ENCODE measurements around the gene PHEX.
A peak's percentile ranks its signal among the peaks of the same experiment; 100 is the strongest.

Gene PHEX

GRCh38 chrX:22069586-22069985, 37.5 kb downstream of the PHEX start:
- Histone ChIP-seq H3K27me3 (ENCODE audit: control insufficient read depth, insufficient read depth, low read length) (no peaks in the 10 kb centered on the region), H3K36me3 (ENCODE audit: control insufficient read depth, insufficient read depth, low read length) (no peaks in the 10 kb centered on the region), H3K9ac (ENCODE audit: low read depth, low read length) (no peak overlapping the region), H3K9me3 (ENCODE audit: control insufficient read depth, insufficient read depth, low read length) (no peaks in the 10 kb centered on the region), H3K4me1 (ENCODE audit: control insufficient read depth, insufficient read depth, low read length) (peaks cover 8% of the 10 kb centered on the region), H3K27ac (ENCODE audit: low read depth, low read length) (no peak overlapping the region), H3K4me3 (ENCODE audit: low read depth, low read length) (no peak overlapping the region)

- Histone ChIP-seq H3K9me3 (ENCODE audit: control insufficient read depth, insufficient read depth, low read length) (no peaks in the 10 kb centered on the region), H3K36me3 (ENCODE audit: control insufficient read depth, insufficient read depth, low read length) (no peaks in the 10 kb centered on the region)
Observed at GRCh38 chrX:22073928-22074327, 41.8 kb downstream of the PHEX start.

GRCh38 chrX:22078117-22078516, 46.0 kb downstream of the PHEX start:
- no peaks in the 10 kb centered on the region for H3K27me3 ChIP-seq (ENCODE audit: control insufficient read depth, insufficient read depth, low read length)

More at GRCh38 chrX:22073928-22074327, 41.8 kb downstream of the PHEX start:
- H3K4me1 ChIP-seq (ENCODE audit: control insufficient read depth, insufficient read depth, low read length), result peaks cover 20% of the 10 kb centered on the region
- no peak overlapping the region for H3K4me3 ChIP-seq (ENCODE audit: low read depth, low read length)
- peak overlapping the region; percentile 61 for H3K27ac ChIP-seq (ENCODE audit: low read depth, low read length)
- peak overlapping the region; percentile 35; the same call in 1 of the 2 replicates for H3K9ac ChIP-seq (ENCODE audit: low read depth, low read length)
- no peaks in the 10 kb centered on the region for H3K27me3 ChIP-seq (ENCODE audit: control insufficient read depth, insufficient read depth, low read length)

GRCh38 chrX:22081475-22082092, 49.5 kb downstream of the PHEX start:
- Histone ChIP-seq H3K27ac (ENCODE audit: low read depth, low read length) (no peak overlapping the region), H3K4me3 (ENCODE audit: low read depth, low read length) (no peak overlapping the region), H3K9me3 (ENCODE audit: control insufficient read depth, insufficient read depth, low read length) (no peaks in the 10 kb centered on the region), H3K27me3 (ENCODE audit: control insufficient read depth, insufficient read depth, low read length) (no peaks in the 10 kb centered on the region), H3K9ac (ENCODE audit: low read depth, low read length) (no peak overlapping the region), H3K4me1 (ENCODE audit: control insufficient read depth, insufficient read depth, low read length) (peaks cover 15% of the 10 kb centered on the region), H3K36me3 (ENCODE audit: control insufficient read depth, insufficient read depth, low read length) (no peaks in the 10 kb centered on the region)

More at GRCh38 chrX:22078117-22078516, 46.0 kb downstream of the PHEX start:
- Histone ChIP-seq H3K4me1 (ENCODE audit: control insufficient read depth, insufficient read depth, low read length) (peaks cover 24% of the 10 kb centered on the region), H3K4me3 (ENCODE audit: low read depth, low read length) (no peak overlapping the region), H3K27ac (ENCODE audit: low read depth, low read length) (no peak overlapping the region), H3K9ac (ENCODE audit: low read depth, low read length) (no peak overlapping the region), H3K9me3 (ENCODE audit: control insufficient read depth, insufficient read depth, low read length) (no peaks in the 10 kb centered on the region), H3K36me3 (ENCODE audit: control insufficient read depth, insufficient read depth, low read length) (no peaks in the 10 kb centered on the region)

GRCh38 chrX:22086003-22086402, 53.9 kb downstream of the PHEX start:
- peaks cover 4% of the 10 kb centered on the region; the same call in 1 of the 2 replicates for H3K4me1 ChIP-seq (ENCODE audit: control insufficient read depth, insufficient read depth, low read length)
- no peak overlapping the region for H3K4me3 ChIP-seq (ENCODE audit: low read depth, low read length)
- H3K9ac ChIP-seq (ENCODE audit: low read depth, low read length), result no peak overlapping the region
- no peaks in the 10 kb centered on the region for H3K27me3 ChIP-seq (ENCODE audit: control insufficient read depth, insufficient read depth, low read length)
- H3K27ac ChIP-seq (ENCODE audit: low read depth, low read length), result no peak overlapping the region
- H3K36me3 ChIP-seq (ENCODE audit: control insufficient read depth, insufficient read depth, low read length), result no peaks in the 10 kb centered on the region
- no peaks in the 10 kb centered on the region for H3K9me3 ChIP-seq (ENCODE audit: control insufficient read depth, insufficient read depth, low read length)

GRCh38 chrX:22087011-22087557, 55.0 kb downstream of the PHEX start:
- Histone ChIP-seq H3K36me3 (ENCODE audit: control insufficient read depth, insufficient read depth, low read length) (no peaks in the 10 kb centered on the region), H3K27ac (ENCODE audit: low read depth, low read length) (no peak overlapping the region), H3K4me1 (ENCODE audit: control insufficient read depth, insufficient read depth, low read length) (no peaks in the 10 kb centered on the region; the same call in 1 of the 2 replicates), H3K9me3 (ENCODE audit: control insufficient read depth, insufficient read depth, low read length) (no peaks in the 10 kb centered on the region), H3K4me3 (ENCODE audit: low read depth, low read length) (no peak overlapping the region), H3K27me3 (ENCODE audit: control insufficient read depth, insufficient read depth, low read length) (no peaks in the 10 kb centered on the region), H3K9ac (ENCODE audit: low read depth, low read length) (no peak overlapping the region)

GRCh38 chrX:22088326-22088725, 56.2 kb downstream of the PHEX start:
- Histone ChIP-seq H3K9ac (ENCODE audit: low read depth, low read length) (no peak overlapping the region), H3K36me3 (ENCODE audit: control insufficient read depth, insufficient read depth, low read length) (no peaks in the 10 kb centered on the region), H3K27me3 (ENCODE audit: control insufficient read depth, insufficient read depth, low read length) (no peaks in the 10 kb centered on the region), H3K4me3 (ENCODE audit: low read depth, low read length) (no peak overlapping the region), H3K9me3 (ENCODE audit: control insufficient read depth, insufficient read depth, low read length) (no peaks in the 10 kb centered on the region), H3K27ac (ENCODE audit: low read depth, low read length) (no peak overlapping the region), H3K4me1 (ENCODE audit: control insufficient read depth, insufficient read depth, low read length) (no peaks in the 10 kb centered on the region; the same call in 1 of the 2 replicates)

- H3K27me3 ChIP-seq (ENCODE audit: control insufficient read depth, insufficient read depth, low read length), result no peaks in the 10 kb centered on the region
- no peak overlapping the region for H3K4me3 ChIP-seq (ENCODE audit: low read depth, low read length)
- H3K36me3 ChIP-seq (ENCODE audit: control insufficient read depth, insufficient read depth, low read length), result no peaks in the 10 kb centered on the region
- H3K4me1 ChIP-seq (ENCODE audit: control insufficient read depth, insufficient read depth, low read length), result peaks cover 5% of the 10 kb centered on the region; the same call in 1 of the 2 replicates
- H3K9ac ChIP-seq (ENCODE audit: low read depth, low read length), result no peak overlapping the region
- no peak overlapping the region for H3K27ac ChIP-seq (ENCODE audit: low read depth, low read length)
- no peaks in the 10 kb centered on the region for H3K9me3 ChIP-seq (ENCODE audit: control insufficient read depth, insufficient read depth, low read length)
Observed at GRCh38 chrX:22090181-22090580, 58.1 kb downstream of the PHEX start.

- Histone ChIP-seq H3K36me3 (ENCODE audit: control insufficient read depth, insufficient read depth, low read length) (no peaks in the 10 kb centered on the region), H3K27ac (ENCODE audit: low read depth, low read length) (no peak overlapping the region), H3K9me3 (ENCODE audit: control insufficient read depth, insufficient read depth, low read length) (no peaks in the 10 kb centered on the region), H3K9ac (ENCODE audit: low read depth, low read length) (no peak overlapping the region), H3K4me3 (ENCODE audit: low read depth, low read length) (no peak overlapping the region), H3K4me1 (ENCODE audit: control insufficient read depth, insufficient read depth, low read length) (peaks cover 8% of the 10 kb centered on the region; the same call in 1 of the 2 replicates), H3K27me3 (ENCODE audit: control insufficient read depth, insufficient read depth, low read length) (no peaks in the 10 kb centered on the region)
Observed at GRCh38 chrX:22093550-22093949, 61.4 kb downstream of the PHEX start.

GRCh38 chrX:22095286-22095685, 63.2 kb downstream of the PHEX start:
- no peak overlapping the region for H3K4me3 ChIP-seq (ENCODE audit: low read depth, low read length)
- H3K27me3 ChIP-seq (ENCODE audit: control insufficient read depth, insufficient read depth, low read length), result no peaks in the 10 kb centered on the region
- no peak overlapping the region for H3K9ac ChIP-seq (ENCODE audit: low read depth, low read length)
- H3K4me1 ChIP-seq (ENCODE audit: control insufficient read depth, insufficient read depth, low read length), result peaks cover 8% of the 10 kb centered on the region; the same call in 1 of the 2 replicates
- H3K27ac ChIP-seq (ENCODE audit: low read depth, low read length), result no peak overlapping the region
- no peaks in the 10 kb centered on the region for H3K36me3 ChIP-seq (ENCODE audit: control insufficient read depth, insufficient read depth, low read length)
- no peaks in the 10 kb centered on the region for H3K9me3 ChIP-seq (ENCODE audit: control insufficient read depth, insufficient read depth, low read length)

GRCh38 chrX:22095856-22096255, 63.7 kb downstream of the PHEX start:
- Histone ChIP-seq H3K9me3 (ENCODE audit: control insufficient read depth, insufficient read depth, low read length) (no peaks in the 10 kb centered on the region), H3K4me1 (ENCODE audit: control insufficient read depth, insufficient read depth, low read length) (peaks cover 8% of the 10 kb centered on the region; the same call in 1 of the 2 replicates), H3K36me3 (ENCODE audit: control insufficient read depth, insufficient read depth, low read length) (no peaks in the 10 kb centered on the region), H3K9ac (ENCODE audit: low read depth, low read length) (no peak overlapping the region), H3K4me3 (ENCODE audit: low read depth, low read length) (no peak overlapping the region), H3K27me3 (ENCODE audit: control insufficient read depth, insufficient read depth, low read length) (no peaks in the 10 kb centered on the region), H3K27ac (ENCODE audit: low read depth, low read length) (no peak overlapping the region)
